HG03469 (cell line): Measurements from ENCODE around the gene SLC16A9.
"Not testable (repeated sequence)": the region's sequence is repeated elsewhere in the genome, so short reads cannot be mapped to it uniquely, and the experiment has no call there.

Experiments
- ATAC-seq: cut with Tn5 transposase; IDR thresholded peaks from one replicate; pipeline ENCODE4 v1.9.1; 2021; ENCODE audit warnings: mild to moderate bottlenecking, moderate library complexity, moderate number of reproducible peaks; ENCODE audit not compliant: unreplicated experiment

SLC16A9 gene

DNA sequence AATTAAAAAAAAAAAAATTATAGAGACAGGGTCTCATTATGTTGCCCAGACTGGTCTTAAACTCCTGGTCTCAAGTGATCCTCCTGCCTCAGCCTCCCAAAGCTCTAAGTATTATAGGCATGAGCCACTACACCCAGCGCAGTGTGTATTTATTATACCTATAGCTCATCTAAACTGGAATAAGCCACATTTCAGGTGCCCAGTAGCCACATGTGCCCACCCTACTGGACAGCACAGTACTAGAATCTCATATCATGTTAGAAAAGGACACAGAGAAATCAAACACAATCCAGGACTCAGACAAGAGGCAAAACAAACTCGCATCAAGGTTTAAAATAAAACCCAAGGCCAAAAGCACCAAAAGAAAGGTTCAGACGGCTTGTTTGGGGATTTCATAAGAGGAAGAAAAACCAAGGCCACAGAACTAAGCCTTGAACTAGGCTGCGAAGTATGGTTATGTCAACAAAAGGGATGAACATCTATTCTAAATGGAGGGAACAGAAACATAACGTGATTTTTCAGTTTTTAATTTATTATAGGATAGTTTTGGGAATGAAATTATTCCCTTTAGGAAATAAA, 32.3 kb downstream of the SLC16A9 start:
- no peak for ATAC-seq

DNA sequence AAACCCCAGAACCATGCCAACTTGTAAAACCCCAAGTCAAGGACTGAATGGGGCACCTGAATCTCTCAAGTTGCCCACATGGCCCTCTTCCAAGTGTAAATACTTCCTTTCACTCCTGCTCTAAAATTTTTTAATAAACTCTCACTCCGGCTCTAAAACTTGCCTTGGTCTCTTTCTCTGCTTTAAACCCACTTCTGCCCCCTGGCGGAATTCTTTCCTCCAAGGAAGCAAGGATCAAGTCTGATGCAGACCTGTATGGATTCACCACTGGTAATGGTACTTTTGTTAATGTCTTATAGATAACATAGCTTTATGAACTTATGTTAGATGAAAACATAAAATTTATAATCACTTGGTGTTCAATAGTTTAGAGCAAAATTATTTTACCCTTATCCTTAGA, 33.8 kb downstream of the SLC16A9 start:
- no peak for ATAC-seq

DNA sequence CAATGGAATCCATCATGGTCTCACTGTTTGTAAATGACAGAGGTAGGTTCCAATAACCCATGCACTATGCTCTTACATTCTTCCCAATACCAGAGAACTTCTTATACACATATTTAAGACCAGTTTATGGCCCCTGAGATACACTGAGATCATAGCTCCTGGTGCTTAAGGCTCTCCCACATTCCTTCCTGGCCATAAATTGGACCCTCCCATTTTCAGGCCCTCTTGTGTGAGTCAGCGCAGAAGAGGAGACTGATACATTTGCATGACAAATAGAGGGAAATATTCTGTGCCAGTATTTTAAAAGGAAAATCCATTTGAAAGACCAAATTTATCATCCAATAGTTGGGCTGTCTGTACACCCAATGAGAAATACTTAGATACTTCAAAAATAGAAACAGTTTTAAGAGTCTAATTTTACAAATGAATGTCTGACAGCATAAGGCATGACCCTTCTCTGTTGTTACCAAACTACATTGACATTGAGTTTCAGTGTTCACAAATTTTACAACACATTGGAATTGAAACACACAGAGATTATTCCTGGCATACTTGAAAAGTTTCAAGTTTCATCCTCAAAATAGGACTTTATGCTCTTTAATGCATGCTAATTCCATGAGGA, 35.3 kb downstream of the SLC16A9 start:
- no peak for ATAC-seq

DNA sequence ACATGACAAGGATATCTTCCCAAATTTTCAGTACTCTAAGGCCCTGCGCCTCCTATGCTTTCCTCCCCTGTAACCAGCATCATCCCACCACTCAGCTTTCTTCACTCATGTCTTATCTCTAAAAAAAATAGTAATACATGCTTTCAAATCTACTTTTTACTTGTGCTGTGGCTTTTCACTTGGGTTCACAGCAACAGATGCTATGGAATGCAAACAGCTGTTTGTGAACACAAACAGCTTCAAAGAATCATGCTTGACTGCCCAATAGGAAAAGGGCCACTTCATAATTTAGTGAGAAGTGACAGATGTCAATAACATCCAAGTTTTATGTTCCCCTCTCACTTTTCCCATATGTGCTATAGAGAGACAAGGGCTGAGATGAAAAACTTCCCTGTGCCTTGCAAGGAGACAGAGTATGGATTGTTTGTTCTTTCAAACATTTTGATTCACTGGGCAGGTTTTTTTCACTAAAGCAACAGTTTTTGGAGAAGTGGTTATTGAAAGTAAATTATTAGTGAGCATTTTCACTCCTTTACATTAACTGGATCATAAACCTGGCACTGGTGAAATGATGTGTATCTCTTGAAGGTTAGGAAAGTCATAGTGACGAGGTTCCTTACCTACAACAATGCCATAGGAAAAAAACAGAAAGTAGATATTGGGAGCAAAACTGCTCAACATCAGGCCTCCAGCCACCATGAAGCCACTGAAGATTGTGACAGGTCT, 37.3 kb downstream of the SLC16A9 start:
- no peak for ATAC-seq

DNA sequence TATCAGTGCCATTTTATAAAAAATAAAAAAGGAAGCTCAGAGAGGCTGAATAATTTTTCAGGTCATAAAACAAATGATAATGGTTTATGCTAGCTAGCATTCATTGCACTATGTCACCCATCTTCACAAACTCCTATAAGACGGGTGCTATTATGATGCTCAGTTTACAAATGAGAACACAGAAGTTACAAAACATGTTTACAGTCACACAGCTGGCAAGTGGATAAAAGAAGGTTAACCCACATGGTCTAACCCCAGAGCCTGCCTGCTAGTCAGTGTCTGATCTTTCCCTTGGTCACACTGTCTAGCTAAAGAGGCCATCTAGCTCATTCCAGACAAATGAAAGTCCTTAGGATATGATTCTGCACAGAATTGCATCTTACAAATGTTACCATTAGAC, 39.4 kb downstream of the SLC16A9 start:
- ATAC-seq: no peak

DNA sequence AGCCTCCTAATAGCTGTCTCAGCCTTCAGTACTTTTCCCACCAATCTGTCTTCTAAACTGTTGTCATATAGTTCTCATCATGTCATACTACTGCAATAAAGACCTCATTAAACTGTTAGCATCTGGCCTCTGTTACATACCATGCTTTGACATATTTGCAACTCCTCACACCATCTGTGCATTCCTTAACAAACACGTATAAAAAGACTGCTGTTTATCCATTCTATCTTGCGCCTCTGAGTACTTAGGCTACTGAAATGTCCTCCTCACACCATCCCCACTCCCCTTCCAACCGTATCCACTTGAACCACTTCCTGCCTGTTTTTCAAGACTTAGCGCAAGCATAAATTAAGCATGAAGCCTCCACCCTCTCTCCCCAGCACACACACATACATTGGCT, 41.6 kb downstream of the SLC16A9 start:
- ATAC-seq: no peak

DNA sequence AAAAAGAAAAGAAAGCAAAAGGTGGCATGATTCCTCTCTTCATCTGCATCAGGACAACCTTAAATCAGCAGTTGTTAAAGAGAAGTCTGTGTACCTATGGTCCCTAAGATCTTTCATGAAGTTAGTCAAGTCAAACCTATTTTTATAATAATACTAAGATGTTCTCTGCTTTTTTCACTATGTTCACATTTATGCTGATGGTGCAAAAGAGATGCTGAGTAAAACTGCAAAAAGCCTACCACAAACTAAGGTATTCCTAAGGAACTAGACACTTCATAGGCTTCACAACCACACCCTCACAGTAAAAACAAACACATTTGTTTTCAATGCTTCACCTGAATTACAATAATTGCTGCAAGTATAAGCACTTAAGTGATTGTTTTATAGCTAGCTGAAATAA, 43.3 kb downstream of the SLC16A9 start:
- ATAC-seq: no peak

DNA sequence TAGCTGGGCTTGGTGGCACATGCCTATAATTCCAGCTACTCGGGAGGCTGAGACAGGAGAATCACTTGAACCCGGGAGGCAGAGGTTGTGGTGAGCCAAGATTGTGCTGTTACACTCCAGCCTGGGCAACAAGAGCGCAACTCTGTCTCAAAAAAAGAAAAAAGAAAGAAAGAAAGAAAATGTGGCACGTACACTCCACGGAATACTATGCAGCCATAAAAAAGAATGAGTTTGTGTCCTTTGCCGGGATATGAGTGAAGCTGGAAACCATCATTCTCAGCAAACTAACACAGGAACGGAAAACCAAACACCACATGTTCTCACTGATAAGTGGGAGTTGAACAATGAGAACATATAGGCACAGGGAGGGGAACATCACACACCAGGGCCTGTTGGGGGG, 46.4 kb downstream of the SLC16A9 start:
- ATAC-seq: not testable (repeated sequence)

DNA sequence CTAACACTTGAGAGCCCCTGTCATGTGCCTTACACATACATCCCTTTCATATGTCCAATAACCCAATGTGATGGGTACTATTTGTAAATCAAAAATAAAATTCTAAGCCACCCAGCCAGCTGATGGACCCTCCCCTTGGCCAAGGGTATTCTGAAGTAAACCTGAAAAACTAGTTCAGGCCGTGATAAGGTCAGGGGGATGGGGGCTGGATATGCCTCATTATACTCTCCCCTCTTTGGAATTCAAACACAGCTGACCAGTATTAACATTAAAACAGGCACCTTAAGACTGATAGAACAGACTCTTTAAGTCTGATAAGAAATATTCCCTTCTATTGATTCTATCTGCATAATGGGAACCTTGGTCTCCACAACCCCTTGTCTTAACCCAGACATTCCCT, 51.9 kb downstream of the SLC16A9 start:
- no peak for ATAC-seq

DNA sequence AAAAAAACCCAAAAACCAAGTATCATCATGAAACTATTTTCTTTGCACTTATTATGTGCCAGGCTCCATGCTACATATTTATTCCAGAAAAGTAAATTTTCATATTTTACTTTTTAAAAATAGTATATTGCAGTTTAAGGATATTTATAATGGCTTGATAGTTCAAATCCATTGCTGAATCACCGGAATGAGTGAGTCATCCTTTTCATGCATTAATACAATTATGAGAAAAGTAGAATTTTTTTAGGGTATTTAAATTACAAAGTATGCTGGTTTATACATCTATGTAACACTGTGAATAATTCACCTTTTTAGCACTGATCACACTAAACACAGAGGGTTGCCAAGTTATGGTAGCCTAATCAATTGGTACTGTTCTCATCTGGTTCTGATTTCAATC, 54.3 kb downstream of the SLC16A9 start:
- ATAC-seq: no peak

DNA sequence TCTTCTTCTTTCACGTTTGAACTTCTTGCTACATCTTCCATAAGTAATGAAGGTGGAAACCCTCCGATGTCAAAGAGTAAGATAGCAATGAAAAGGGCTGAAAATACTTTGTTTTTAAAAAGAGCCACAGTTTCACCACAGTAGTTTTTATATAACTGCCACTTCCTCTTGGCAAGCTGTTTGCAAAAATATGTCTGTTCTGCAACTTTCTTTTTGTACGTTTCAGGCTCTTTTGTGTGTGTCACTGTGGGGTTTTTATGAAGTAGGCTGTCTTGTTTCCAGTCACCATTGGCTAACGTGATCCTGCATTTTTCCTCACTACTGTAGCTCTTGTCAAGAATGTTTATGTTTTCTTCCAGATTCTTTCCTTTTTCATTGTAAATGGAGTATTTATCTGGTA, 55.6 kb downstream of the SLC16A9 start:
- no peak for ATAC-seq

DNA sequence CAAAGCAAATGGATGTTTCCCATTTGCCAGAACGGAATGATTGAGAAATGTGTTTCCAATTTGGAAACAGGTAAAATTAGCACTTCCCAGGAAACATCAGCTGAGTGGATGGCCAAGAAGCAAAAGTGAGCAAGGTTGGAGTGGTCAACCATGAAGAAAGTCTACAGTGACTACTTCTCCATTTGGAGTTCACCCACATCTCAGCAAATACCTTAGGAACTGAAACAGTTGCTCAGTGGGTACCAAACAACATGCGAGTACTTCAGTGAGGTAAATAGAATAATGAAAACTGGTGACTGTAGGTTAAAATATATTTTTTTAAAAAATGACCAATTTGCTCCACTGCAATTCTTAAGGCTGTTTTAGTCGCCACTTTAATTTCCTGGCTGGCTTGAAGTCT, 57.7 kb downstream of the SLC16A9 start:
- ATAC-seq: no peak

DNA sequence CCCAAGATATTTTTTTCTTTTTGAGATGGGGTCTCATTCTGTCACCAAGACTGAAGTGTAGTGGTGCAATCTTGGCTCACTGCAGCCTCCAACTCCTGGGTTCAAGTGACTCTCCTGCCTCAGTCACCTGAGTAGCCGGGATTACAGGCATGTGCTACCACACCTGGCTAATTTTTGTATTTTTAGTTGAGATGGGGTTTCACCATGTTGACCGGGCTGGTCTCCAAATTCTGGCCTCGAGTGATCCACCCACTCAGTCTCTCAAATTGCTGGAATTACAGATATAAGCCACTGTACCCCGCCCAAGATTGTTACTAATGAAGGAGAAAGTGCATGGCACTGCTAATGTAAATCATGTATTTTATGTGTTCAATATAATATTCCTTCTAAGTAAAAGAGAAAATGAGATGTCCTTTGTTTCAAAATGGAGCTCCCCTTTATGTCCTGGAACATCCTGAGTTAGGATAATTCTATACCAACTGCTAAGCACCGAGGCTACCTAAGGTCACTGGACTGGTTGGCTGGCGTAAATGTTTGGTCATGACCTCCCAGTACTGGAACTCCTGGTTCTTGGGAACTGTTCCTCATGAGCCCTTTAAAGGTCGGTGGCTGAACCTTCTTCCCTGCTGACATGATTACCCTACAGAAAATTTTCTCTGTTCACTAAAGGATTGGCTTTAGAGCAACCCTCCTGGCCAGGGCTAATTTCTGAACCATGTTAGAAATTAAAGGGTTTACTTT, 59.9 kb downstream of the SLC16A9 start:
- no peak for ATAC-seq

DNA sequence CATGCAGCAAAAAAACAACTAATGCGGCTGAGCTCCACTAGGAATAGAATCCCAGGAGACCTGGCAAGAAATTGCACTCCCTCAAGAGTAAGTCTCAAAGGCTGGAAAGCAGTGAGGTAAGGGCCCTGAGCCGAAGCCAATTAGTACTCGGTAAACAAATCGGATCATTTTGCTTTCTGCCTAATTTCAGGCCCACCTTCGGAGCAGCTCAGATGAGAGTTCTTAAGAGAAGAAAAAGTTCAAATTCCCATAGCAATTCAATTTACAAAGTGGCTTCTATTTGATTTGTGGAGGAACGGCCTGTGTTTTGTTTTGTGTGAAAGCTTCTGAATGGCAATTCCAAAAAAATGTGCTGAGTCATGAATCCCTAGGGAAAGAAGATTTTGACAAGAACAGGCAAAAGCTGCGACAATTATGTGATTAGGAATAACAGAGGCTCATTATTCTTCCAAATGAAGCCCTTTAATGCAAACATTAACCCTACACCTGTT, 60.9 kb downstream of the SLC16A9 start:
- no peak for ATAC-seq

DNA sequence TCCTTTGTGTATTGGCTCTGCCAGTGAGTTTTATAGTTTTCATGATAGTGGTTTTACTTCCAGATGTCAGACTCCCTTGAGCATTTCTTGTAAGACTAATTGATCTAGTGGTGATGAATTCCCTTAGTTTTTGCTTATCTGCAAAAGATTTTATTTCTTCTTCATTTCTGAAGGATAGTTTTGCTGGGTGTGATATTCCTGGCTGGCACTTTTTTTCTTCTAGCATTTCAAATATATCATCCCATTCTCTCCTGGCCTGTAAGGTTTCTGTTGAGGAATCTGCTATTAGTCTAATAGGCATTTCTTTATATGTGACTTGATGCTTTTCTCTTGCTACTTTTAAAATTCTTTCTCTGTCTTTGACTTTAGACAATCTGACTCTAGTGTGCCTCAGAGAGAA, 64.8 kb downstream of the SLC16A9 start:
- ATAC-seq: no peak

DNA sequence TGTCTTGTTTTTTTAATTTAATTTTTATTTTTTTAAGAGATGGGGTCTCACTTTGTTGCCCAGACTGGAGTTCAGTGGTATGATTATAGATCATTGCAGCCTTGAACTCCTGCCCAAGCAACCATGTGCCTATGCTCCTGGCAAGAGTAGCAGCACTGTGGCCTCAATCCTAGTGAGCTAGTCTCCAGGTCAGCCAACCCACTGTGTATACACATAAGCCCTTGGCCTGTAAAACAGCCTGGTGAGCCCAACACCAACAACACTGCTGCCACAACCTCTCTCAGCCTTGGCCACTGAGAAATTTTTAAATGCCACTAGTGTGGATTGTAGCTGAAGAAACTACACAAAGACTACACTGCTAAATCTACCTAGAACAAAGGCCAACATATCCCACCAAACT, 68.0 kb downstream of the SLC16A9 start:
- not testable (repeated sequence) for ATAC-seq

DNA sequence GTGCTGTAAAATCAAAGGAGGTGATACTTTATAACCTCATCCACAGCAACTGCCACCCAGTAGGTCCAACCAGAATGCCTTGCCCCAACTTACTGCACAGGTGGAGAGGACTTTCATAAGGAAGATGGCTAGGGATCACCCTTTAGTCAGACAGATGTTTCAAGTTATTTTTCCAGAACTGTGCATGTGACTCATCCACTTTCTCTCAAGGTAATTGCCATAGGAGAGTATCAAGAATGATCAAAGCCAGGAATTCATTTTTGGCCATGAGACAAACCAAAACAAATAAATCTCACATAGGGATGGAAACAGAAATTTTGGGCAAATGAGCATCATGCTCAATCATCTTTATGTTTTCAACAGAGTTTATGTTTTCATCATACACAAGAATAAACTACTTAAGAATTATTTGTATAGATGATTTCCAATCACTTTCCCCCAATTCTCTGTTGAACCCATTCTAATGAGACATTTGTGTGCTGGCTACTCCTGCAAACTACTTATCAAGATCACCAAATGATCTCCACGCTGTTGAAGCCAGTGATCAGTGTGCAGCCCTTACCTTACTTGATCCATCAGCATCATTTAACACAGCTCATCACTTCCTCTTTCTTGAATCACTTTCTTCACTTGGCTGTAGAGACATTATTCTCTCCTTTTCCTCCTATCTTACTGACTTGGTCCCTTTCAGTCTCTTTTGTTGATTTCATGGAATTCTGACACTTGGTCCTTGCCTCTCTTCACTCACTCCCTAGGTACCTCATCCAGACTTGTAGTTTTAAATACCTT, 74.0 kb downstream of the SLC16A9 start:
- no peak for ATAC-seq

DNA sequence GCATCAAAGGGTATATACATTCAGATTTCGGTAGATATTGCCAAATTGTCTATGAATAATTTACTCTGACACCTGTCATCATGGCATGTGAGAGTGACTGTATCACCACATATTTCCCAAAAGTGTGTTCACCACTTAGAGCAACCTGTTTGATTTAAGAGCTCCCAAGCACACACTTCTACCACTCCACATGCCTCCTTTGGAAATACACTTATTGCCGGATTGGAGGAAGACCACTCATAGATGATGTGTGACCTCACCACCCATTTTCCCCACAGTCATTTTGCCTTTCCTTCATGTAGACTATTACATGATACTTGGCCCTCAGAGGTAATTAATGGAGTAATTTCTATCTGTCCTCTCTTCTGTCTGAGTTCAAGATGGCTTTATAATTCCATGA, 75.5 kb downstream of the SLC16A9 start:
- no peak for ATAC-seq

DNA sequence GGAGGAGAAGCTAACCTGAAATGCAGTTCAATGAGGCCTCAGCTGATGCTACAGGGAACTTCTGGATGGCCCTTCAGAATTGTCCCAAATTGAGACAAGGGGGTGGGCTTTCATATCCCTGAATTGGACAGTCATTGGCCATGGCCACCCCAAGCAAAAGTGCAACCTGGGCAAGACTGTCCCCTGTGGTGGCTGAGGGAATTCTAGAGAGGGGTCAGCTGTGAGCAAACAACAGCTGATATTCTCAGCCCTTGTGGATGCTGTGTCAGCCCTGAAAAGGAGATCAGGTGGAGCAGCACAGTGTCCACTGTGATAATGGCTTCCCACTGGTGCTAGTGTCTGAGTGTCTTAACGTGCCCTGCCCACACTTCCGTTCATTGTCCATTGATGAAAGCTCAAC, 76.6 kb downstream of the SLC16A9 start:
- ATAC-seq: no peak

DNA sequence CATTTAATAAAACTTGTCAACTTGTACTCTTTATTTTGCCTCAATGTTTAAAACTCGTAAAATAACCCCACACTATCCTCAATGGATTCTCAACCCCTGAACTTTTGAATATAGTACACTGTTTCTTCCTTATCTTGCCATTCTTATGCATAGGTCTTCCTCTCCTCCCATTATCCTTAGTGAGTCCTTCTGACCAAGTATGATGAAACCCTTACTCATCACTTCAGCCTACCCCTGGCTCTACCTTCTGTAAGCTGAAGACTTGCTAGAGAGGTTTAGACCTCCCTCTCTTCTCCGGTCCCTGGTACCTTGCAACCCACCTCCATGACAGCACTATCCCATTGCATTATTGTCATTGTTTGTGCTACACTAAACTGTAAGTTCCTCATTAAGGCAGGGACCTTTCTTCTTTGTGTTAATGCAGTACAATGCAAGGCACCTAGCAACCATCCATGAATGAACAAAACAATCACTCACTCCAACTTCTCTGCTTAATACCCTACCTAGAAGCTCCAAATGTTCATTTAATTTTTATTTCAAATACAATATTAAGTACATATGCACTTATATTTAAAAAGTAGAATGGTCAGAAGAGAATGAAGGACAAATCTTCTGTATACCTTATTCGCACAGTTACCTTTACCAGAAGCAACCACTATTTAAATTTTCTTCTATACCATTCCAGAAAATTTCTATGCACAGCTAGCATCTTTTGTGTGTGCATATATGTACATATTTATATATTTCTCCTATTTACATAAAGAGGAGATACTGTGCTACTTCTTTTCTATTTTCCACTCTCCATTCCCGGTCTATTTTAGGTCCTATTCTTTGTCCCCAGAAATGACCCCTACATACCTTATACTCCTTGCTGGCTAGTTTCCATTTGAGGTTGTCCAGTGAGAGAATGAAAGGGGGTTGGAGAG, 77.5 kb downstream of the SLC16A9 start:
- no peak for ATAC-seq
